ENCODE results near the gene MAN1A2.

GRCh38 chr1:117534995-117535467 lies 167.8 kb downstream of the MAN1A2 start:
- peak; percentile 23 to 63 for TF ChIP-seq CTCF (IDR thresholded peaks at IDR 0.05)
- no peak for TF ChIP-seq POLR2A (IDR thresholded peaks at IDR 0.05)
- TF ChIP-seq EP300 (IDR thresholded peaks at IDR 0.05), result no peak
- TF ChIP-seq POLR2AphosphoS5 (IDR thresholded peaks at IDR 0.05), result no peak
